GM06990 (cell line): ENCODE data around the gene RASL11B.

Source experiments
- DNase-seq: peaks from one replicate; pipeline ENCODE4 v3.0.0-alpha.2; 2011; ENCODE audit not compliant: insufficient read length; ENCODE audit errors: extremely low read depth
- H3K27me3 ChIP-seq: replicated peaks from 2 replicates; pipeline ENCODE4 v1.6.0; 2011; ENCODE audit warnings: low read length; ENCODE audit not compliant: control insufficient read depth, insufficient read depth
- H3K36me3 ChIP-seq: 2 replicates; pipeline ENCODE4 v1.5.1; 2011; ENCODE audit warnings: low read length; ENCODE audit not compliant: control insufficient read depth, insufficient read depth
- H3K4me3 ChIP-seq: replicated peaks from 2 replicates; pipeline ENCODE4 v1.5.1; 2011; ENCODE audit warnings: low read depth, mild to moderate bottlenecking, control low read depth, low read length
- TF ChIP-seq, protein P1 (sequence below): IDR thresholded peaks from 2 replicates; pipeline ENCODE4 v1.5.1; 2011; ENCODE audit warnings: low read length, control low read depth, mild to moderate bottlenecking, inconsistent platforms; ENCODE audit not compliant: insufficient read depth, poor library complexity, severe bottlenecking

RASL11B gene

DNA sequence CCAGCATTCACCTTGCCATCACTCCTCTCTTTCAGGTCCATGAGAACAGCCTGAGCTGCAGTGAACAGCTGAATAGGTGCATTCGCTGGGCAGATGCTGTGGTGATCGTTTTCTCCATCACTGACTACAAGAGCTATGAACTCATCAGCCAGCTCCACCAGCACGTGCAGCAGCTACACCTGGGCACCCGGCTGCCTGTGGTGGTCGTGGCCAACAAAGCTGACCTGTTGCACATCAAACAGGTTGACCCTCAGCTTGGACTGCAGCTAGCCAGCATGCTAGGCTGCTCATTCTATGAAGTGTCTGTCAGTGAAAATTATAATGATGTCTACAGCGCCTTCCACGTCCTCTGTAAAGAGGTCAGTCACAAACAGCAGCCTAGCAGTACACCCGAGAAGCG, 3.2 kb downstream of the RASL11B start:
- Histone ChIP-seq H3K36me3 (no peaks in the 10 kb centered on the region), H3K4me3 (no peak overlapping the region), H3K27me3 (no peaks in the 10 kb centered on the region; the same call in 1 of the 2 replicates)
- TF ChIP-seq, protein P1, sequence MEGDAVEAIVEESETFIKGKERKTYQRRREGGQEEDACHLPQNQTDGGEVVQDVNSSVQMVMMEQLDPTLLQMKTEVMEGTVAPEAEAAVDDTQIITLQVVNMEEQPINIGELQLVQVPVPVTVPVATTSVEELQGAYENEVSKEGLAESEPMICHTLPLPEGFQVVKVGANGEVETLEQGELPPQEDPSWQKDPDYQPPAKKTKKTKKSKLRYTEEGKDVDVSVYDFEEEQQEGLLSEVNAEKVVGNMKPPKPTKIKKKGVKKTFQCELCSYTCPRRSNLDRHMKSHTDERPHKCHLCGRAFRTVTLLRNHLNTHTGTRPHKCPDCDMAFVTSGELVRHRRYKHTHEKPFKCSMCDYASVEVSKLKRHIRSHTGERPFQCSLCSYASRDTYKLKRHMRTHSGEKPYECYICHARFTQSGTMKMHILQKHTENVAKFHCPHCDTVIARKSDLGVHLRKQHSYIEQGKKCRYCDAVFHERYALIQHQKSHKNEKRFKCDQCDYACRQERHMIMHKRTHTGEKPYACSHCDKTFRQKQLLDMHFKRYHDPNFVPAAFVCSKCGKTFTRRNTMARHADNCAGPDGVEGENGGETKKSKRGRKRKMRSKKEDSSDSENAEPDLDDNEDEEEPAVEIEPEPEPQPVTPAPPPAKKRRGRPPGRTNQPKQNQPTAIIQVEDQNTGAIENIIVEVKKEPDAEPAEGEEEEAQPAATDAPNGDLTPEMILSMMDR: no peak
- DNase-seq: no peak

DNA sequence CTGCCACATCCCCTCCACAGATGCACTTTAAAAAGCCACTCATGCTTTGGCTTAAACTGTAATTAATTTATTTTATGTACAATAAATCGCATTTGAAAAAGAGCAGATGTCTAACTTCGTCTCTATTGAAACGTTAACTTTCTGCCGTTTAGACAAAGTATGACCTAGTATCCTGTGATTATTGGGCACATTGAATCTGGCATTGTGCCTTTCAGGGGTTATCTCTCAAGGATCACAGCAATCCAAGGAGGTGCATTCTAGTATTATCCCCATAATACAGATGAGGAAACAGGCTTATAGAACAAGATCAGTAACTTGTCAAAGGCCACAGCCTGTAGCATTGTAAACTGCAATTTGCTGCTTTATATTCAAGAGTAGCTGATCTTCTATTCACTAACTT, 4.6 kb downstream of the RASL11B start:
- TF ChIP-seq, protein P1: no peak
- DNase-seq: no peak
- no peaks in the 10 kb centered on the region; the same call in 1 of the 2 replicates for H3K36me3 ChIP-seq
- H3K4me3 ChIP-seq: no peak overlapping the region
- no peaks in the 10 kb centered on the region for H3K27me3 ChIP-seq

DNA sequence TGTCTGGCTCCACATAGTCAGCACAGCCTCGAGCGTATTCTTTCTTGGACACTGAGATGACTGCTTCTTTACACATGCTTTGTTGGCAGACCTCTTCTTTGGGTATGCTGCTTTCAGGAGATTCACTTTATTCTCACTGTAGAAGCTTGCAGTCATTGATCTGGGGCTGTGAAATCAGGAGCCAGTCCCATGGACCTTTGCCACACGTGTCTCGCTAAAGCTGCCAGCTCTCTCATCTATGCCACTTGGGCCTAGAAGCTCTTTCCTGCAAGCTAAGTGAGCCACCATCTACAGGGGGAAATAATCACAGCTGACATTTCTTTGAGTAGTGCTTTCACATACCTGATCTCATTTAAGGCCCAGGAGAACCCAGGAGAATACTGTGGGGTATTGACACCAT, 5.0 kb downstream of the RASL11B start:
- no peaks in the 10 kb centered on the region; the same call in 1 of the 2 replicates for H3K36me3 ChIP-seq
- no peak for DNase-seq
- TF ChIP-seq, protein P1: no peak

DNA sequence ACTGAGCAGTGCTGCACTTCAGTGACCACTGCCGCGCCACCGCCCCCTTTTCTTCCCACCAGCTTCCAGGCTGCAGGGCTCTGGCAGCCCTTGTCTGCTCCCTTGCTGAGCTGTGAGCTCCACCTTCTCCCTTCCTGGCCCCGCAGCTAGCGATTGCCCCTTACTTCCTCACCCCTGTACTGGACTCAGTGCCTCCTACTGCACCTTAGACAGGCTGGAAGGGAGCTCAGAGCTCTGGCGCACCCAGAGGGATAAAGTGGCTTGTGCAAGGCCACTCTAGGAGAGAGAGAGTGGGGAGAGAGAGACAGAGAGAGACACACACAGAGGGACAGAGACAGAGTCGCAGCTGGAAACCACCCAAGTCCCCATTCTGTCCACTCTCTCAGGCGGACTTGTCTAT, 6.0 kb downstream of the RASL11B start:
- TF ChIP-seq, protein P1: no peak
- DNase-seq: no peak
- H3K27me3 ChIP-seq: no peaks in the 10 kb centered on the region
- no peak overlapping the region for H3K4me3 ChIP-seq
- H3K36me3 ChIP-seq: no peaks in the 10 kb centered on the region; the same call in 1 of the 2 replicates

More for the DNA sequence above, 5.0 kb downstream of the RASL11B start:
- Histone ChIP-seq H3K4me3 (no peak overlapping the region), H3K27me3 (no peaks in the 10 kb centered on the region)

DNA sequence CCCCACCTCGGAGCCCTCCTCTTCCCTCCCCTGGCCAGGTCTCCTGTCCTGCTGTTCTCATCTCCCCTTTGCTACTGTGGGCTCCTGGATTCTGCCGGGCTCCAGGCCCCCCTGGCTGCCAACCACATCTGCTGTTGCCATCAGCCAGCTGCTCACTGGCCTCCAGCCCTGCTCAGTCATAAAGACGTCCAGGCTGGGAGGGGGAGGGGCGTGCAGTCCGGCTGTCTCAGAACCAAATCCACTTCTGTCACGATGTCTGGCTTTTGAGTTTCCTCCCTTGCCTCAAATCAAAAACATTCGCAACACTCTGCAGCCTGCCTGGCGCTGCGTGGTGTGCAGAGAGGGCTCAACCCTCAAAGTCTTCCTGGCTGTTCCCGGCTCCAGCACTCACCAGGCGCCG, 7.1 kb downstream of the RASL11B start:
- no peaks in the 10 kb centered on the region; the same call in 1 of the 2 replicates for H3K36me3 ChIP-seq
- TF ChIP-seq, protein P1: no peak
- DNase-seq: no peak
- no peaks in the 10 kb centered on the region for H3K27me3 ChIP-seq
- H3K4me3 ChIP-seq: no peak overlapping the region

DNA sequence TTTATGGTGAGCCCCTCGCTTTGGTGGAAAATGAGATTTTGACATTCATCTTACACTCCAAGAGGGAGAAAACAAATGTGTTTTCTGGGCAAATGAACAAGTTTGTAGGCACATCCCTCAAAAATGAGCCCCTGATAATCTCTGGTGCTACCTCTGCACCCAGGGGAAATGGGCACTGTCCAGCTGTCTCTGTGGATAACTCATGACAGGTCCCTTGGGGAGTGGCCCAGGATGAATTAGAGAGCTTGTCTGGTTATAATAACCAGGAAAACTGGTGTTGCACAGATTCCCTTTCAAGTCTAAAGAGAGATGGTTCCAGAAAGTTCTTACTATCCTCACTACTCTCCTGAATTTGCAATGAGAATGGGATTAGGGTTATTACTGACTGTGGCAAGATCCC, 7.5 kb downstream of the RASL11B start:
- Histone ChIP-seq H3K36me3 (no peaks in the 10 kb centered on the region; the same call in 1 of the 2 replicates), H3K4me3 (no peak overlapping the region), H3K27me3 (no peaks in the 10 kb centered on the region)
- TF ChIP-seq, protein P1: no peak
- DNase-seq: no peak
